ENCODE data around the gene HAPSTR1.

HAPSTR1 gene

GRCh38 chr16:9138731-9139501 is 47.5 kb downstream of the HAPSTR1 start:
- peak; percentile 87 for TF ChIP-seq CTCF (IDR thresholded peaks at IDR 0.05; ENCODE audit: insufficient read depth, missing control alignments)
- DNase-seq (ENCODE audit: insufficient read length, low spot score) (no peak), FAIRE-seq (no peak)

GRCh38 chr16:9139965-9140364 is 48.5 kb downstream of the HAPSTR1 start:
- no peak for TF ChIP-seq CTCF (IDR thresholded peaks at IDR 0.05; ENCODE audit: insufficient read depth, missing control alignments)
- DNase-seq (ENCODE audit: insufficient read length, low spot score) = no peak
- FAIRE-seq = no peak

Data from D721Med (cell line).